IMR-90 (cell line): Measurements from ENCODE around the gene FAM234A. TPM values are rescaled to one million over a fixed set of nuclear protein-coding genes. Genes with fewer than 3 reads are reported as not detected.
"Not testable (repeated sequence)": the region's sequence is repeated elsewhere in the genome, so short reads cannot be mapped to it uniquely, and the experiment has no call there.

Experiments used
- ATAC-seq: fragments of 200-7000 bp; cut with Tn5 transposase; 2 replicates; pipeline ENCODE4 v1.9.1; 2020; ENCODE audit warnings: low read depth, mild to moderate bottlenecking, moderate library complexity
- BruUV-seq: library from RNA; stranded (reverse); fragments of 400-500 nt; replicated peaks from 2 replicates; lab custom pipeline; 2021; lab: Mats Ljungman, UMichigan
- CTCF ChIA-PET: fragments of 300-600 bp; formaldehyde crosslinking; extraction: SDS; loops from one replicate; lab custom pipeline; 2021; ENCODE audit warnings: antibody characterized with exemption; lab: Yijun Ruan, JAX
- POLR2A ChIA-PET: fragments of 300-600 bp; sonication (Branson Sonifier 250); formaldehyde crosslinking; loops from one replicate; lab custom pipeline; 2022; ENCODE audit warnings: antibody characterized with exemption; ENCODE audit not compliant: unreplicated experiment; lab: Charles Lee
- DNase-seq: peaks from one replicate; pipeline ENCODE4 v3.0.0; 2013
- H2AFZ ChIP-seq: replicated peaks from 2 replicates; pipeline ENCODE3; 2013; ENCODE audit warnings: low read length, mild to moderate bottlenecking; ENCODE audit not compliant: poor library complexity
- H2AK5ac ChIP-seq: 2 replicates; pipeline ENCODE4 v1.6.1; 2013; ENCODE audit warnings: low read depth, low read length, inconsistent platforms
- H2AK9ac ChIP-seq: replicated peaks from 2 replicates; pipeline ENCODE3; 2013; ENCODE audit warnings: mild to moderate bottlenecking, low read depth, low read length, moderate library complexity; ENCODE audit not compliant: poor library complexity
- H2BK120ac ChIP-seq: 2 replicates; pipeline ENCODE4 v1.6.1; 2013; ENCODE audit warnings: low read depth, low read length, inconsistent platforms
- H2BK15ac ChIP-seq: 3 replicates; pipeline ENCODE4 v1.6.1; 2013; ENCODE audit warnings: low read depth, low read length, inconsistent platforms
- H2BK20ac ChIP-seq: 2 replicates; pipeline ENCODE4 v1.6.1; 2013; ENCODE audit warnings: low read depth, mild to moderate bottlenecking, inconsistent platforms, low read length, moderate library complexity
- H2BK5ac ChIP-seq: 2 replicates; pipeline ENCODE4 v1.6.1; 2013; ENCODE audit warnings: mild to moderate bottlenecking, low read depth, low read length, inconsistent platforms; ENCODE audit not compliant: poor library complexity, severe bottlenecking
- H3K14ac ChIP-seq: replicated peaks from 2 replicates; pipeline ENCODE4 v1.6.1; 2013; ENCODE audit warnings: low read depth, low read length, inconsistent platforms
- H3K18ac ChIP-seq: 2 replicates; pipeline ENCODE4 v1.6.1; 2013; ENCODE audit warnings: low read depth, low read length, control low read depth
- H3K23ac ChIP-seq: 2 replicates; pipeline ENCODE4 v1.6.1; 2013; ENCODE audit warnings: low read depth, low read length, inconsistent platforms
- H3K27ac ChIP-seq: 2 replicates; pipeline ENCODE4 v1.5.1; 2013; ENCODE audit warnings: mild to moderate bottlenecking, control low read depth, low read length; ENCODE audit not compliant: insufficient read depth
- H3K27me3 ChIP-seq: 2 replicates; pipeline ENCODE4 v1.6.1; 2013; ENCODE audit warnings: low read length; ENCODE audit not compliant: control insufficient read depth, insufficient read depth
- H3K36me3 ChIP-seq: 2 replicates; pipeline ENCODE4 v1.6.1; 2013; ENCODE audit warnings: low read length, mixed read lengths; ENCODE audit not compliant: control insufficient read depth, insufficient read depth
- H3K4ac ChIP-seq: 2 replicates; pipeline ENCODE4 v1.6.1; 2013; ENCODE audit warnings: low read depth, low read length, inconsistent platforms
- H3K4me1 ChIP-seq: 2 replicates; pipeline ENCODE4 v1.6.1; 2013; ENCODE audit warnings: low read length, mixed read lengths; ENCODE audit not compliant: control insufficient read depth, insufficient read depth
- H3K4me2 ChIP-seq: 2 replicates; pipeline ENCODE4 v1.6.1; 2013; ENCODE audit warnings: low read depth, mild to moderate bottlenecking, control low read depth, low read length, moderate library complexity
- H3K4me3 ChIP-seq: 2 replicates; pipeline ENCODE4 v1.5.1; 2013; ENCODE audit warnings: low read depth, mild to moderate bottlenecking, control low read depth, low read length, moderate library complexity; ENCODE audit not compliant: insufficient read depth
- H3K56ac ChIP-seq: 2 replicates; pipeline ENCODE4 v1.6.1; 2013; ENCODE audit warnings: low read length, inconsistent platforms; ENCODE audit not compliant: insufficient read depth; ENCODE audit errors: extremely low read depth
- H3K79me1 ChIP-seq, 2 experiments: 2 replicates each; pipeline ENCODE4 v1.6.1; 2013; ENCODE audit warnings: low read length in 2 of 2, inconsistent platforms in 1 of 2, low read depth in 1 of 2
- H3K9ac ChIP-seq: 2 replicates; pipeline ENCODE4 v1.6.1; 2013; ENCODE audit warnings: low read depth, low read length, control low read depth
- H3K9me1 ChIP-seq: 2 replicates; pipeline ENCODE4 v1.6.1; 2013; ENCODE audit warnings: low read length, inconsistent platforms; ENCODE audit not compliant: insufficient read depth
- H3K9me3 ChIP-seq: 2 replicates; pipeline ENCODE4 v1.6.1; 2013; ENCODE audit warnings: low read length; ENCODE audit not compliant: control insufficient read depth, insufficient read depth
- H4K20me1 ChIP-seq: 2 replicates; pipeline ENCODE4 v1.6.1; 2013; ENCODE audit warnings: low read length, inconsistent platforms; ENCODE audit not compliant: insufficient read depth
- H4K5ac ChIP-seq: 2 replicates; pipeline ENCODE4 v1.6.1; 2013; ENCODE audit warnings: mild to moderate bottlenecking, low read depth, low read length, control low read depth
- H4K8ac ChIP-seq, 2 experiments: 2 replicates each; pipeline ENCODE4 v1.6.1; 2013; ENCODE audit warnings: low read depth in 2 of 2, low read length in 2 of 2, control low read depth in 1 of 2, inconsistent platforms in 1 of 2
- H4K91ac ChIP-seq: 2 replicates; pipeline ENCODE4 v1.6.1; 2013; ENCODE audit warnings: low read depth, low read length, inconsistent platforms; ENCODE audit not compliant: insufficient read depth
- WGBS, 2 experiments: methylation state at CpG; one replicate each; pipeline versions ENCODE4 v1.1.5 to v1.1.7; 2013; ENCODE audit warnings: missing lambda C conversion rate in 2 of 2; ENCODE audit not compliant: insufficient read length in 1 of 2; ENCODE audit errors: extremely low coverage in 2 of 2; 5-methylcytosine and 5-hydroxymethylcytosine counted together
- dilution Hi-C: fragments of 300-500 bp; cut with HindIII; formaldehyde crosslinking; loops from one replicate; pipeline ENCODE4 v1.14.3; 2018; ENCODE audit warnings: low sequenced_read_pairs; ENCODE audit not compliant: unreplicated experiment
- in situ Hi-C: fragments of 300-500 bp; cut with MboI; formaldehyde crosslinking; loops from 3 replicates; pipeline ENCODE4 v1.14.3; 2019; ENCODE audit warnings: low sequenced_read_pairs, inconsistent platforms, mixed read lengths
- intact Hi-C: fragments of 100-400 bp; cut with micrococcal nuclease; formaldehyde crosslinking; loops from 2 replicates; pipeline ENCODE4 v1.10.0; 2022
- polyA plus RNA-seq, 3 experiments: library from polyadenylated mRNA; depleted of rRNA; stranded (reverse); fragments of >200 nt; gene quantifications; 2 replicates each; pipeline ENCODE4 v1.2.3, GENCODE V29; 2012; ENCODE audit warnings: low replicate concordance in 1 of 3
- total RNA-seq: library from RNA; depleted of rRNA; stranded (reverse); fragments of >200 nt; gene quantifications from 2 replicates; pipeline ENCODE4 v1.2.3, GENCODE V29; 2012

Gene FAM234A
- total and polyA plus RNA-seq, 2 of the 4 experiments (the other 2 are of a cell fraction): 30.3 to 64.2 TPM

DNA sequence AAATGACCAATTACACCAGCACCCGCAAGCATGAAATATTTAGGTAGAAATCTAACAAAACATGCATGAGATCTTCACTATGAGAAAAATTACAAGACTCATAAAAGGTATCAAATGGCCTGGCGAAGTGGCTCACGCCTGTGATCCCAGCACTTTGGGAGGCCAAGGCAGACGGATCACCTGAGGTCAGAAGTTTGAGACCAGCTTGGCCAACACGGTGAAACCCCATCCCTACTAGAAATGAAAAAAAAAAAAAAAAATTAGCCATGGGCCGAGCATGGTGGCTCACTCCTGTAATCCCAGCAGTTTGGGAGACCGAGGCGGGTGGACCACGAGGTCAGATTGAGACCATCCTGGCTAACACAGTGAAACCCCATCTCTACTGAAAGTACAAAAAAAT lies 30.6 kb upstream of the FAM234A start:
- H3K4ac ChIP-seq, H3K4me2 ChIP-seq, H3K9me1 ChIP-seq, H3K14ac ChIP-seq, POLR2A ChIA-PET, dilution Hi-C loops, H4K8ac ChIP-seq, H3K9ac ChIP-seq, H2BK20ac ChIP-seq, H4K5ac ChIP-seq, H3K9me3 ChIP-seq, H2AFZ ChIP-seq, H2BK5ac ChIP-seq, H2AK9ac ChIP-seq, H3K27me3 ChIP-seq, H2AK5ac ChIP-seq, BruUV-seq, ATAC-seq, in situ Hi-C loops, H3K4me1 ChIP-seq, H3K56ac ChIP-seq, intact Hi-C loops, H4K91ac ChIP-seq, H3K27ac ChIP-seq, DNase-seq, H2BK15ac ChIP-seq, H2BK120ac ChIP-seq, H3K4me3 ChIP-seq, H3K18ac ChIP-seq, CTCF ChIA-PET, H3K23ac ChIP-seq: not testable (repeated sequence)
- 100% methylated on average over 2 of the region's 9 CpGs; no CpG with 5 or more reads in 1 of the 2 experiments for WGBS, 2 experiments
- peaks cover 35 to 57% of the 10 kb centered on the region in 2 experiments for H3K79me1 ChIP-seq
- peaks cover 57% of the 10 kb centered on the region for H3K36me3 ChIP-seq
- H4K20me1 ChIP-seq: peaks cover 24% of the 10 kb centered on the region
